Esophagus squamous epithelium (tissue), 5 donors: ENCODE data around the gene UBE2F. TPM values are rescaled to one million over a fixed set of nuclear protein-coding genes. Genes with fewer than 3 reads are reported as not detected.

ENCODE experiments used
- DNase-seq: peaks from one replicate; lab custom pipeline; 2025; lab: John Stamatoyannopoulos, UW
- H3K27ac ChIP-seq, 4 donors: fragments of 200-600 bp; sonication (generic); one replicate each; pipeline ENCODE4 v1.5.1; 2016 to 2019; ENCODE audit warnings: mild to moderate bottlenecking in 1 of 4
- H3K27me3 ChIP-seq, 4 donors: fragments of 200-600 bp; sonication (generic); 1 replicate in 3 of 4; 2 replicates in 1 of 4; pipeline versions ENCODE4 v1.5.1 to v1.6.0; 2017 to 2021; ENCODE audit warnings: antibody characterized with exemption in 1 of 4
- H3K36me3 ChIP-seq, 3 donors: fragments of 200-600 bp; sonication (generic); one replicate each; pipeline ENCODE4 v1.5.1; 2016 to 2019
- H3K4me1 ChIP-seq, 3 donors: fragments of 200-600 bp; sonication (generic); one replicate each; pipeline ENCODE4 v1.5.1; 2017 to 2019
- H3K4me3 ChIP-seq, 4 donors: fragments of 200-600 bp; sonication (generic); 1 replicate in 3 of 4; 2 replicates in 1 of 4; pipeline ENCODE4 v1.5.1; 2016 to 2019; ENCODE audit warnings: mild to moderate bottlenecking in 2 of 4, moderate library complexity in 1 of 4
- H3K9me3 ChIP-seq, 3 donors: fragments of 200-600 bp; sonication (generic); one replicate each; pipeline ENCODE4 v1.5.1; 2016 to 2019
- POLR2A ChIP-seq, 4 donors: fragments of 450-650 bp; IDR thresholded peaks; one replicate each; pipeline ENCODE4 v1.6.1; 2017; ENCODE audit warnings: antibody characterized with exemption in 4 of 4, mild to moderate bottlenecking in 4 of 4, moderate library complexity in 3 of 4
- WGBS, 2 donors: methylation state at CpG; one replicate each; pipeline ENCODE4 v1.1.5; 2018; 5-methylcytosine and 5-hydroxymethylcytosine counted together
- intact Hi-C: fragments of 100-400 bp; cut with DNase I; formaldehyde crosslinking; loops from one replicate; pipeline ENCODE4 v1.15.0; 2022
- total RNA-seq, 4 donors: library from RNA; depleted of rRNA; stranded (reverse); fragments of >200 nt; gene quantifications; one replicate each; pipeline ENCODE4 v1.1.0, GENCODE V29; 2016
- TF ChIP-seq, protein P1 (sequence below), 6 experiments: fragments of 450-650 bp in 4 of 6; fragments of 200-600 bp in 2 of 6; sonication (generic) in 2 of 6; IDR thresholded peaks; one replicate each; pipeline ENCODE4 v1.5.1; 2016 to 2019; ENCODE audit warnings: antibody characterized with exemption in 6 of 6, mild to moderate bottlenecking in 4 of 6, moderate library complexity in 4 of 6
- donor health status: DM: yes; HTN: yes; CAD: no.

Gene UBE2F
- total RNA-seq, 4 donors from 2014 or later = 54.9 to 84.7 (median 64.8) TPM

DNA sequence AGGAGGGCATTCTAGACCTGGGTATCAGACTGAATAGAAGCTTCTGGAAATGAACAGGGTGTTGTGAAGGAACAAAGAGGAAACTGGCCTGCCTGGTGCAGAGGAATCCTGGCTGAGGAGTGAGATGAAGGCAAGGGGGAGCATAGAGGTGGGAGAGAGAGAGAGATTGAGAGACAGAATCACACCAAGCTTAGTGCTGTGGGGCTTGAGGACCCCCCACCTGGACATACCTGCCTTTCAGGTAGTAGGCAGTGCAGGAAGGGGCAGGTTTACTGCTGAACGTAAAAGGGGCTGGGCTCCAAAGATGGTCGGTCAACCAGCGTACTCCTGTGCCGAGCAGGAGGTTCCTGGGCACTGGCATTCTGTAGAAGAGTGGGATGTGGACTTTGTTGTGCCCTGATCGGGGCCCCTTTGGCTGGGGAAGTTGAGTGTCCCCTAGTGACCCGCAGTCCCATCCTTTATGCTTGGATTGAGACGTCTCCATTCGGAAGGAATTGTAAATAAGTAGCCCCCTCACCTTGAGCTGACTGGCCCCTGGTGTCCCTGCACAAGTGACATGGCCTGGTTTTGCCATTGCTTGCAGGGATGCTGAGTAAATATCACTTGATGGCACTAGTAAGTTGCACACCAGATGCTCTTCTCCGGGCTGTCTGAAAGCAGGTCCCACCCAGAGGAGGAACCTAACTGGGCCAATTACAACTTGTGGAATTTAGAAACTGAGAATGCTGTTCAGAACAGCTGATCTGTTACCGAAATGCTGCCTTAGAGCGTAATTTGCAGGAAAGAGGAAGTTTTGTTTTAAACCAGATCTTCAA is 1.4 kb downstream of the UBE2F start:
- 18 to 31% methylated on average over 11 of the region's 11 CpGs for WGBS, 2 donors
- H3K4me1 ChIP-seq = peaks cover 17 to 45% (median 24%) of the 10 kb centered on the region in 3 donors
- peak overlapping the region; percentile 73 to 92 (median 84) for H3K27ac ChIP-seq
- H3K36me3 ChIP-seq = peaks cover 0 to 4% (median 0%) of the 10 kb centered on the region in 3 donors
- peaks cover 0 to under 1% (median 0%) of the 10 kb centered on the region in 3 donors for H3K9me3 ChIP-seq
- H3K4me3 ChIP-seq = peak overlapping the region; percentile 51 to 93 (median 70)
- no peaks in the 10 kb centered on the region for H3K27me3 ChIP-seq
- intact Hi-C loops = no loop called here
- peak in 1 of 4 donors; percentile 33 for TF ChIP-seq POLR2A (IDR thresholded peaks at IDR 0.05)
- TF ChIP-seq, protein P1, sequence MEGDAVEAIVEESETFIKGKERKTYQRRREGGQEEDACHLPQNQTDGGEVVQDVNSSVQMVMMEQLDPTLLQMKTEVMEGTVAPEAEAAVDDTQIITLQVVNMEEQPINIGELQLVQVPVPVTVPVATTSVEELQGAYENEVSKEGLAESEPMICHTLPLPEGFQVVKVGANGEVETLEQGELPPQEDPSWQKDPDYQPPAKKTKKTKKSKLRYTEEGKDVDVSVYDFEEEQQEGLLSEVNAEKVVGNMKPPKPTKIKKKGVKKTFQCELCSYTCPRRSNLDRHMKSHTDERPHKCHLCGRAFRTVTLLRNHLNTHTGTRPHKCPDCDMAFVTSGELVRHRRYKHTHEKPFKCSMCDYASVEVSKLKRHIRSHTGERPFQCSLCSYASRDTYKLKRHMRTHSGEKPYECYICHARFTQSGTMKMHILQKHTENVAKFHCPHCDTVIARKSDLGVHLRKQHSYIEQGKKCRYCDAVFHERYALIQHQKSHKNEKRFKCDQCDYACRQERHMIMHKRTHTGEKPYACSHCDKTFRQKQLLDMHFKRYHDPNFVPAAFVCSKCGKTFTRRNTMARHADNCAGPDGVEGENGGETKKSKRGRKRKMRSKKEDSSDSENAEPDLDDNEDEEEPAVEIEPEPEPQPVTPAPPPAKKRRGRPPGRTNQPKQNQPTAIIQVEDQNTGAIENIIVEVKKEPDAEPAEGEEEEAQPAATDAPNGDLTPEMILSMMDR (IDR thresholded peaks at IDR 0.05) = no peak
- peak; percentile 17 for DNase-seq

DNA sequence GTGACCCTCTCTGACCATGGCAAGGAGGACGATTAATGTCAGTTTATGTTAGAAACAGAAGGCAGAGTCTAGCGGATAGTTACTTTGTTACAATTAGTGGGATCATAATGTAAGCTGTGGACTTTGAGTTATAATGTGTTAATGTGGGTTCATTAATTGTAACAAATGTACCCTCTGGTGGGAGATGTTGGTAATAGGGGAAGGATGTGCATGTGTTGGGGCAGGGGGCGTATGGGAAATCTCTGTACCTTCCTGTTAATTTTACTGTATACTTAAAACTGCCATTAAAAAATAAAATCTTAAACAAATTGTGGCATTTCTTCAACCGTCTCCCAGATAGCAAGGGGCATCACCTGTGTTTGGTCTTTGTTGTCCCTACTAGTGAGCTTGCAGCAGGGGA is 4.8 kb downstream of the UBE2F start:
- H3K4me3 ChIP-seq = no peak overlapping the region
- peaks cover 17 to 36% (median 18%) of the 10 kb centered on the region in 3 donors for H3K4me1 ChIP-seq
- no peaks in the 10 kb centered on the region for H3K9me3 ChIP-seq
- TF ChIP-seq, protein P1 (IDR thresholded peaks at IDR 0.05) = no peak
- TF ChIP-seq POLR2A (IDR thresholded peaks at IDR 0.05) = no peak
- H3K27ac ChIP-seq = no peak overlapping the region
- DNase-seq = no peak
- H3K36me3 ChIP-seq = peaks cover 0 to 26% (median 0%) of the 10 kb centered on the region in 3 donors
- WGBS, 2 donors = 72 to 73% methylated on average over 4 of the region's 4 CpGs
- intact Hi-C loops = no loop called here
- no peaks in the 10 kb centered on the region for H3K27me3 ChIP-seq

DNA sequence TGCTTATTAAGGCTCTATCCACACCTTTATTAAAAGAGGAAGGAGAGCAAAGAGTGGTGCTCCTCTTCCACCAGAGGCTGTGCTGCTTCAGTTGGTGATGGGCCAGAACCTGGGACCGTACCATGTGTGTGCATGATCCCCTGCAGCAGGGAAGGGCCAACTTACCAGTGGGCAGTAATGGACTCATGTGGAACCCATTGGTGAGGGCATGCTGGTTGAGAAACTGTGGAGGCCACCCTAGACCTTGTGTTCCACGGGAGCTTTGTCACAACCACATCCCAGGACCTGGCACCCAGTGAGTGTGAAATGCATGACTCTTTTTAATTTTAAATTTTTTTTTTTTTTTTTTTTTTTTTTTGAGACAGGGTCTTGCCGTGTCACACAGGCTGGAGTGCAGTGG is 5.4 kb downstream of the UBE2F start:
- peaks cover 0 to 31% (median 0%) of the 10 kb centered on the region in 3 donors for H3K36me3 ChIP-seq
- TF ChIP-seq, protein P1 (IDR thresholded peaks at IDR 0.05) = no peak
- no peak for TF ChIP-seq POLR2A (IDR thresholded peaks at IDR 0.05)
- H3K4me1 ChIP-seq = peaks cover 17 to 36% (median 18%) of the 10 kb centered on the region in 3 donors
- intact Hi-C loops = no loop called here
- H3K27me3 ChIP-seq = no peaks in the 10 kb centered on the region
- no peak for DNase-seq
- WGBS, 2 donors = 73 to 100% methylated on average over 3 of the region's 3 CpGs
- no peak overlapping the region for H3K27ac ChIP-seq
- H3K9me3 ChIP-seq = no peaks in the 10 kb centered on the region
- no peak overlapping the region for H3K4me3 ChIP-seq

DNA sequence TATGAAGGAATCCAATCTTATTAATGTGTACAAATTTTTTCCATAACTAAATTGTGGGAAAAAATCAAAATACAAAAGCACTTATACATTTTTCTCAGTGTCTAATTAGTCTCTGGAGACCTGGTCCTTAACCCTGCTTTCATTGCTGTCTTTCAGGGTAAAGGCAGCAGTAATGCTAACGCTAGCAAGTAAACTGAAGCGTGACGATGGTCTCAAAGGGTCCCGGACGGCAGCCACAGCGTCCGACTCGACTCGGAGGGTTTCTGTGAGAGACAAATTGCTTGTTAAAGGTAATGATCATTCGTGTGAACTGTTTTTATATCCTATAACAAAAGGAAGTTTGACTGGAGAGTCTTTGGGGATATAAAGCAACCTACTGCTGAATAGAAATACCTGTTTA is 6.1 kb downstream of the UBE2F start:
- Histone ChIP-seq H3K9me3 (no peaks in the 10 kb centered on the region), H3K4me1 (peaks cover 13 to 35% (median 16%) of the 10 kb centered on the region in 3 donors), H3K27ac (no peak overlapping the region), H3K36me3 (peaks cover 0 to 38% (median 0%) of the 10 kb centered on the region in 3 donors), H3K27me3 (no peaks in the 10 kb centered on the region), H3K4me3 (no peak overlapping the region)
- intact Hi-C loops = no loop called here
- TF ChIP-seq, protein P1 (IDR thresholded peaks at IDR 0.05) = no peak
- no peak for TF ChIP-seq POLR2A (IDR thresholded peaks at IDR 0.05)
- no peak for DNase-seq
- 93 to 95% methylated on average over 10 of the region's 10 CpGs for WGBS, 2 donors

DNA sequence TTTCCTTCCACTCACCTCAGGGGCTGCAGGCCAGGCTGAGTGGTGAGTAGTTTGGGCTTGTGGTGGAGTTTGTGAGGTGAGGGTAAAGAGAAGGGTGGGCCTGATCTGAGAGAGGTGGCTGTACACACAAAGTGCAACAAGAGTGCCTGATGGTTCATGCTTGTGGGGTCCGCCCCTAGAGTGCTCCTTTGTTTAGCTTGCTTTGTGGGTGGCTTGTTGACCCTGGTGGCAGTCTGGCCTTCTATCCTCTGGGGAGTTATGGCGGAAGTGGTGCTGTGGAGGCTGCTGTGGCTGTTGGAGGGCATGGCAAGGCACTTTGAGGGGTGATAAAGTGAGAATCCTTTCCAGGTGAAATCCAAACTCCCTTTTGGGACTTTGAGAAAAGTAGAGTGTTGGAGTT is 10.6 kb downstream of the UBE2F start:
- DNase-seq = no peak
- H3K4me1 ChIP-seq = peaks cover 10 to 29% (median 15%) of the 10 kb centered on the region in 3 donors
- 80 to 81% methylated on average over 1 to 2 of the region's 2 CpGs for WGBS, 2 donors

More for the DNA sequence above, 10.6 kb downstream of the UBE2F start:
- intact Hi-C loops = no loop called here
- no peaks in the 10 kb centered on the region for H3K9me3 ChIP-seq
- H3K36me3 ChIP-seq = peaks cover 0 to 63% (median 0%) of the 10 kb centered on the region in 3 donors
- H3K27me3 ChIP-seq = no peaks in the 10 kb centered on the region
- H3K4me3 ChIP-seq = no peak overlapping the region
- H3K27ac ChIP-seq = no peak overlapping the region
- no peak for TF ChIP-seq POLR2A (IDR thresholded peaks at IDR 0.05)
- TF ChIP-seq, protein P1 (IDR thresholded peaks at IDR 0.05) = no peak
